SK-N-MC (cell line): ENCODE measurements around the gene SHROOM3.

ENCODE experiments used
- DNase-seq: peaks from one replicate; pipeline ENCODE4 v3.0.0-alpha.2; 2011; ENCODE audit warnings: low read depth, low spot score
- H3K27ac ChIP-seq: fragments of 200-600 bp; sonication (generic); 2 replicates; pipeline ENCODE4 v1.5.1; 2016; ENCODE audit warnings: mixed run types
- H3K36me3 ChIP-seq: fragments of 200-600 bp; sonication (generic); 2 replicates; pipeline ENCODE4 v1.6.1; 2017; ENCODE audit warnings: antibody characterized with exemption, low read length, mixed read lengths; ENCODE audit not compliant: insufficient read depth
- H3K4me3 ChIP-seq: fragments of 200-600 bp; sonication (generic); 2 replicates; pipeline ENCODE4 v1.5.1; 2016
- H3K9ac ChIP-seq: fragments of 200-600 bp; sonication (generic); 2 replicates; pipeline ENCODE4 v1.8.0; 2017; ENCODE audit warnings: mixed run types, mixed read lengths; ENCODE audit not compliant: insufficient read length
- H3K9me3 ChIP-seq: fragments of 200-600 bp; sonication (generic); 2 replicates; pipeline ENCODE4 v1.6.1; 2017; ENCODE audit warnings: low read depth, mild to moderate bottlenecking, antibody characterized with exemption, low read length, moderate library complexity, mixed read lengths
- EZH2 ChIP-seq: fragments of 200-600 bp; sonication (generic); IDR thresholded peaks from one replicate; pipeline ENCODE4 v1.6.1; 2017; ENCODE audit warnings: antibody characterized with exemption
- FOXP2 ChIP-seq: optimal IDR thresholded peaks from 2 replicates; pipeline ENCODE3; 2011; ENCODE audit warnings: mild to moderate bottlenecking, moderate library complexity; ENCODE audit not compliant: insufficient read depth; ENCODE audit errors: extremely low read length, control extremely low read depth
- POLR2AphosphoS5 ChIP-seq: IDR thresholded peaks from 2 replicates; pipeline ENCODE4 v1.6.1; 2012; ENCODE audit warnings: mild to moderate bottlenecking, low read depth, low read length, borderline replicate concordance

SHROOM3 gene

GRCh38 chr4:76546759-76547742, 112.0 kb downstream of the SHROOM3 start:
- Histone ChIP-seq H3K4me3 (no peak overlapping the region), H3K36me3 (no peaks in the 10 kb centered on the region), H3K9ac (no peak overlapping the region), H3K27ac (no peak overlapping the region), H3K9me3 (no peaks in the 10 kb centered on the region)
- DNase-seq, result no peak
- TF ChIP-seq FOXP2, result peak; percentile 46
- TF ChIP-seq POLR2AphosphoS5, result no peak

- Histone ChIP-seq H3K9ac (no peak overlapping the region), H3K4me3 (no peak overlapping the region), H3K27ac (no peak overlapping the region), H3K36me3 (no peaks in the 10 kb centered on the region), H3K9me3 (no peaks in the 10 kb centered on the region)
- TF ChIP-seq FOXP2, result no peak
- TF ChIP-seq EZH2, result no peak
- no peak for TF ChIP-seq POLR2AphosphoS5
- DNase-seq, result no peak
These were observed 113.7 kb downstream of the SHROOM3 start for GRCh38 chr4:76548704-76549103.

- TF ChIP-seq FOXP2 (no peak), EZH2 (no peak), POLR2AphosphoS5 (no peak)
- DNase-seq, result no peak
- no peak overlapping the region for H3K4me3 ChIP-seq
- H3K27ac ChIP-seq, result no peak overlapping the region
- H3K9me3 ChIP-seq, result no peaks in the 10 kb centered on the region
- no peak overlapping the region for H3K9ac ChIP-seq
- no peaks in the 10 kb centered on the region for H3K36me3 ChIP-seq
These were observed 114.7 kb downstream of the SHROOM3 start for GRCh38 chr4:76549765-76550164.

- Histone ChIP-seq H3K4me3 (no peak overlapping the region), H3K36me3 (no peaks in the 10 kb centered on the region), H3K9ac (no peak overlapping the region), H3K27ac (no peak overlapping the region), H3K9me3 (no peaks in the 10 kb centered on the region)
- TF ChIP-seq POLR2AphosphoS5, result no peak
- TF ChIP-seq EZH2, result no peak
- no peak for TF ChIP-seq FOXP2
- no peak for DNase-seq
These were observed 116.1 kb downstream of the SHROOM3 start for GRCh38 chr4:76550966-76551780.

- no peaks in the 10 kb centered on the region for H3K36me3 ChIP-seq
These were observed 119.6 kb downstream of the SHROOM3 start for GRCh38 chr4:76554630-76555029.

GRCh38 chr4:76556452-76556851, 121.4 kb downstream of the SHROOM3 start:
- H3K27ac ChIP-seq, result no peak overlapping the region
- no peaks in the 10 kb centered on the region for H3K36me3 ChIP-seq
- H3K9ac ChIP-seq, result no peak overlapping the region
- no peak for DNase-seq
- H3K4me3 ChIP-seq, result no peak overlapping the region
- no peaks in the 10 kb centered on the region for H3K9me3 ChIP-seq
- TF ChIP-seq POLR2AphosphoS5 (no peak), EZH2 (no peak), FOXP2 (no peak)

More at GRCh38 chr4:76554630-76555029, 119.6 kb downstream of the SHROOM3 start:
- TF ChIP-seq FOXP2 (no peak), POLR2AphosphoS5 (no peak), EZH2 (no peak)
- Histone ChIP-seq H3K9ac (no peak overlapping the region), H3K4me3 (no peak overlapping the region), H3K27ac (no peak overlapping the region), H3K9me3 (no peaks in the 10 kb centered on the region)
- DNase-seq, result no peak

- H3K36me3 ChIP-seq, result no peaks in the 10 kb centered on the region
- DNase-seq, result no peak
- no peak overlapping the region for H3K27ac ChIP-seq
- H3K9me3 ChIP-seq, result no peaks in the 10 kb centered on the region
- no peak overlapping the region for H3K4me3 ChIP-seq
- TF ChIP-seq POLR2AphosphoS5 (no peak), EZH2 (no peak), FOXP2 (no peak)
- no peak overlapping the region for H3K9ac ChIP-seq
These were observed 123.6 kb downstream of the SHROOM3 start for GRCh38 chr4:76558396-76559235.

- no peak overlapping the region for H3K27ac ChIP-seq
- no peak for DNase-seq
- no peak overlapping the region for H3K4me3 ChIP-seq
- no peaks in the 10 kb centered on the region for H3K36me3 ChIP-seq
- no peaks in the 10 kb centered on the region for H3K9me3 ChIP-seq
- H3K9ac ChIP-seq, result no peak overlapping the region
- no peak for TF ChIP-seq EZH2
- no peak for TF ChIP-seq POLR2AphosphoS5
- TF ChIP-seq FOXP2, result no peak
These were observed 124.4 kb downstream of the SHROOM3 start for GRCh38 chr4:76559236-76560071.
